ENCODE results near the gene ZCCHC3.
"Not testable (repeated sequence)": the region's sequence is repeated elsewhere in the genome, so short reads cannot be mapped to it uniquely, and the experiment has no call there.

ZCCHC3 gene

GRCh38 chr20:330233-331149 lies 33.1 kb downstream of the ZCCHC3 start:
- TF ChIP-seq CTCF (conservative IDR thresholded peaks at IDR 0.05; ENCODE audit: low read depth): peak; percentile 96
- peak overlapping the region; percentile 96 for H3K27ac ChIP-seq
- peak; percentile 68 for DNase-seq (ENCODE audit: low spot score)
- ChIA-PET POLR2A (ENCODE audit: low non-redundant PET) (no interaction called here), CTCF (interaction anchor here (0.6 to 3.2 kb wide), 18 partner anchors 9 to 98 kb away, joined by 3 to 19 read pairs (median 4); partner anchors contain the start of gene NRSN2)

DNA sequence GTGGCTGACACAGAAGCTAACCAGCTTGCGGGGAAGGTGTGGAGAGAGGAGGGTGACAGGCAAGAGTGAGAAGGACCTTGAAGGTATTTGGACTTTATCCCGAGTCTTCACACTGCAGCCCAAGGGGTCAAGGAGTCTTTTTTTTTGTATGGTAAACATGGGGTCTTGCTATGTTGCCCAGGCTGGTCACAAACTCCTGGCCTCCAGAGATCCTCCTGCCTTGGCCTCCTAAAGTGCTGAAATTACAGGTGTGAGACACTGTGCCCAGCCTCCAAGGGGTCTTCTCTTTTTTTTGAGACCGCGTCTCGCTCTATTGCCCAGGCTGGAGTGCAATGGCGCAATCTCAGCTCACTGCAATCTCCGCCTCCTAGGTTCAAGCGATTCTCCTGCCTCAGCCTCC lies 37.2 kb downstream of the ZCCHC3 start:
- TF ChIP-seq CTCF (conservative IDR thresholded peaks at IDR 0.05; ENCODE audit: low read depth): no peak
- H3K27ac ChIP-seq: no peak overlapping the region
- DNase-seq (ENCODE audit: low spot score): no peak
- ChIA-PET CTCF (no interaction called here), POLR2A (ENCODE audit: low non-redundant PET) (no interaction called here)

- DNase-seq (ENCODE audit: low spot score); H3K27ac ChIP-seq; CTCF ChIA-PET; POLR2A ChIA-PET (ENCODE audit: low non-redundant PET): not testable (repeated sequence)
Observed at GRCh38 chr20:336040-336439, 38.7 kb downstream of the ZCCHC3 start.

- CTCF ChIA-PET: interaction anchor here (1.9 kb wide), 1 partner anchor 11 kb away, joined by 7 read pairs; no protein-coding TSS in a partner anchor
- POLR2A ChIA-PET (ENCODE audit: low non-redundant PET): no interaction called here
- H3K27ac ChIP-seq: peak overlapping the region; percentile 52
- no peak for TF ChIP-seq CTCF (conservative IDR thresholded peaks at IDR 0.05; ENCODE audit: low read depth)
- DNase-seq (ENCODE audit: low spot score): peak; percentile 85
Observed at GRCh38 chr20:341682-342081, 44.3 kb downstream of the ZCCHC3 start.

DNA sequence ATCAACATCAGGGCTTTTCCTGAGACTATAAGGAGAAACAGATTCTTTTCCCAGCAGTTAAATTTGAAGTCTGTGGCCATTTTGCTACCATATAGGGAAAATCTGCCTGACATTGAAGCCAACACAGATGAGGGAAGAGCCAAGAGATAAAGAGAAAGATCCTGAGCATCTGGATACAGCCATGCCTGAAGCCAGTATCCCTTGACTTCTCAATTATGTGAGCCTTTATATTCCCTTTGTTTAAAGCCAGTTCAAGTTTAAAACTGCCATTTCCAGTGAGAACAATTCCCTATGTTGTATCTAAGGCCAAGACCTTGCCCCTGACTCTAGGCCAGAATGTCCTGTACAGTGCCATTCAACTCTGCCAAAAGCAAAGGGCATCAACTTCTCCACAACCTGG lies 45.7 kb downstream of the ZCCHC3 start:
- POLR2A ChIA-PET (ENCODE audit: low non-redundant PET): no interaction called here
- CTCF ChIA-PET: interaction anchor here (1.9 kb wide), 1 partner anchor 12 kb away, joined by 7 read pairs; no protein-coding TSS in a partner anchor
- H3K27ac ChIP-seq: no peak overlapping the region
- no peak for DNase-seq (ENCODE audit: low spot score)
- no peak for TF ChIP-seq CTCF (conservative IDR thresholded peaks at IDR 0.05; ENCODE audit: low read depth)

DNA sequence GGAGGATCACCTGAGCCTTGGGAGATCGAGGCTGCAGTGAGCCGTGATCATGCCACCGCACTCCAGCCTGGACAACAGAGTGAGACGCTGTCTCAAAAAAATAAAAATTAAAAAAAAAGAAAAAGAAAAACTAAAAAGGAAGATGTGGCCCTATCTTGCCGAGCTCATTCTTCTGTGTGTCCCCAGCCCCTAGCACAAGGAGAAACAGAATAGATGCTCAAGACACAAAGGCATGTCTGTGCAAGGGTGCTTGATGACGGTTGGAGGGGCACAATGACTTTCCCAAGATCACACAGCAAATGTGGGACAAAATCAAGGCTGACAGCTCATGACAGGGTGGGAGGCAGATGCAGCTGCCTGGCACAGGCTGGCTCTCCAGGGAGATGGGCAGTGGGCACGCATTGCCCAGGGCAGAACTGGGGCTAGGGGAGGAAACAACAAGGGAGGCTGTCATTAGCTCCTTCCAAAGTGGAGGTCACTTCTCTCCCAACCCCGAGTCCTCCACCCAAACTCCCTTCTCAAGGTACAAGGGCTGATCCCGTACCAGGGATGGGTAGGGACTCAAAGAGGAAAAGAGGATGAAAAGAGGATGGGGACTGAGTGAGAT lies 48.8 kb downstream of the ZCCHC3 start:
- POLR2A ChIA-PET (ENCODE audit: low non-redundant PET): no interaction called here
- no peak for TF ChIP-seq CTCF (conservative IDR thresholded peaks at IDR 0.05; ENCODE audit: low read depth)
- H3K27ac ChIP-seq: peak overlapping the region; percentile 96
- CTCF ChIA-PET: interaction anchor here (0.6 to 2.2 kb wide), 4 partner anchors 10 to 64 kb away, joined by 3 to 6 read pairs (median 4); no protein-coding TSS in a partner anchor
- no peak for DNase-seq (ENCODE audit: low spot score)

Measured in RWPE1 (cell line).